AG04449 (cell line): ENCODE measurements around the gene GMPR2.
A peak's percentile ranks its signal among the peaks of the same experiment; 100 is the strongest.

ENCODE experiments used
- CTCF ChIA-PET: fragments of 350-600 bp; formaldehyde crosslinking; extraction: SDS; loops from one replicate; lab custom pipeline; 2021; ENCODE audit warnings: antibody characterized with exemption; lab: Yijun Ruan, JAX
- POLR2A ChIA-PET: fragments of 400-600, 350-600 bp; formaldehyde crosslinking; extraction: SDS; loops from one replicate; lab custom pipeline; 2020; ENCODE audit warnings: antibody characterized with exemption, inconsistent platforms; lab: Yijun Ruan, JAX
- DNase-seq: peaks from one replicate; pipeline ENCODE4 v3.0.0-alpha.2; 2010; ENCODE audit warnings: low read depth, low spot score
- H3K4me3 ChIP-seq: 2 replicates; pipeline ENCODE4 v1.5.1; 2011; ENCODE audit warnings: low read depth, mild to moderate bottlenecking, control low read depth, low read length
- CTCF ChIP-seq: IDR thresholded peaks from one replicate; pipeline ENCODE4 v1.5.1; 2011; ENCODE audit warnings: mild to moderate bottlenecking, moderate library complexity, low read length, control low read depth, inconsistent platforms; ENCODE audit not compliant: insufficient read depth; ENCODE audit errors: missing control alignments

Gene GMPR2

GRCh38 chr14:24284501-24285035 is 51.8 kb downstream of the GMPR2 start:
- ChIA-PET CTCF (interaction anchor here (1.5 to 7.7 kb wide), 4 partner anchors 10 to 23 kb away, joined by 6 to 63 read pairs (median 10); partner anchors contain the start of genes CIDEB and RABGGTA), POLR2A (no interaction called here)
- DNase-seq = no peak
- no peak for TF ChIP-seq CTCF
- H3K4me3 ChIP-seq = no peak overlapping the region

- no peak for TF ChIP-seq CTCF
- POLR2A ChIA-PET = no interaction called here
- H3K4me3 ChIP-seq = no peak overlapping the region
- CTCF ChIA-PET = interaction anchor here (1.6 to 3.1 kb wide), 3 partner anchors 12 to 22 kb away, joined by 6 to 20 read pairs (median 12); partner anchors contain the start of genes CIDEB and RABGGTA
- DNase-seq = peak; percentile 19
These were observed 52.6 kb downstream of the GMPR2 start for GRCh38 chr14:24285351-24285750.

GRCh38 chr14:24286996-24287395 is 54.3 kb downstream of the GMPR2 start:
- no peak for DNase-seq
- no peak overlapping the region for H3K4me3 ChIP-seq
- CTCF ChIA-PET = interaction anchor here (3.1 kb wide), 1 partner anchor 11 kb away, joined by 20 read pairs; no protein-coding TSS in a partner anchor
- no peak for TF ChIP-seq CTCF
- POLR2A ChIA-PET = no interaction called here
